Stimulated activated naive CD4-positive, alpha-beta T cell (primary cell): ENCODE results near the gene FBXL17.
A peak's percentile ranks its signal among the peaks of the same experiment; 100 is the strongest.

Experiments used
- DNase-seq, 6 experiments: peaks; one replicate each; lab custom pipeline; 2025; lab: John Stamatoyannopoulos, UW

Gene FBXL17

GRCh38 chr5:107954254-107954653 is 427.6 kb downstream of the FBXL17 start:
- no peak for DNase-seq

- no peak for DNase-seq
Measured at GRCh38 chr5:107952450-107952849, 429.4 kb downstream of the FBXL17 start.

GRCh38 chr5:107951309-107951708 is 430.6 kb downstream of the FBXL17 start:
- no peak for DNase-seq

GRCh38 chr5:107950776-107951175 is 431.1 kb downstream of the FBXL17 start:
- DNase-seq = no peak

- DNase-seq = peak in 1 of 6 experiments; percentile 3
Measured at GRCh38 chr5:107949688-107950341, 432.1 kb downstream of the FBXL17 start.

GRCh38 chr5:107948377-107948776 is 433.5 kb downstream of the FBXL17 start:
- DNase-seq = no peak

- no peak for DNase-seq
Measured at GRCh38 chr5:107945061-107945460, 436.8 kb downstream of the FBXL17 start.

GRCh38 chr5:107943923-107944322 is 438.0 kb downstream of the FBXL17 start:
- DNase-seq = no peak

GRCh38 chr5:107941036-107941435 is 440.9 kb downstream of the FBXL17 start:
- DNase-seq = no peak

GRCh38 chr5:107937651-107938355 is 444.1 kb downstream of the FBXL17 start:
- no peak for DNase-seq

- no peak for DNase-seq
Measured at GRCh38 chr5:107937204-107937603, 444.7 kb downstream of the FBXL17 start.

GRCh38 chr5:107936515-107936914 is 445.4 kb downstream of the FBXL17 start:
- DNase-seq = no peak

GRCh38 chr5:107935645-107936044 is 446.3 kb downstream of the FBXL17 start:
- DNase-seq = no peak

GRCh38 chr5:107933326-107933725 is 448.6 kb downstream of the FBXL17 start:
- no peak for DNase-seq

- no peak for DNase-seq
Measured at GRCh38 chr5:107930891-107931290, 451.0 kb downstream of the FBXL17 start.

GRCh38 chr5:107930092-107930491 is 451.8 kb downstream of the FBXL17 start:
- DNase-seq = no peak

- no peak for DNase-seq
Measured at GRCh38 chr5:107929080-107929479, 452.8 kb downstream of the FBXL17 start.

- no peak for DNase-seq
Measured at GRCh38 chr5:107926121-107926520, 455.8 kb downstream of the FBXL17 start.

- peak in 2 of 6 experiments; percentile 7 to 12 for DNase-seq
Measured at GRCh38 chr5:107925200-107925599, 456.7 kb downstream of the FBXL17 start.

- DNase-seq = no peak
Measured at GRCh38 chr5:107919969-107920368, 461.9 kb downstream of the FBXL17 start.

GRCh38 chr5:107919361-107919760 is 462.5 kb downstream of the FBXL17 start:
- DNase-seq = no peak

GRCh38 chr5:107917983-107918382 is 463.9 kb downstream of the FBXL17 start:
- DNase-seq = no peak
